ENCODE data around the gene TMEM258. TPM values are rescaled to one million over a fixed set of nuclear protein-coding genes. Genes with fewer than 3 reads are reported as not detected.

TMEM258 gene
- total and polyA plus RNA-seq, 10 of the 15 experiments (the other 5 are each of a cell fraction or from before 2014, with no cell fraction given), result 160 to 840 (median 326) TPM

DNA sequence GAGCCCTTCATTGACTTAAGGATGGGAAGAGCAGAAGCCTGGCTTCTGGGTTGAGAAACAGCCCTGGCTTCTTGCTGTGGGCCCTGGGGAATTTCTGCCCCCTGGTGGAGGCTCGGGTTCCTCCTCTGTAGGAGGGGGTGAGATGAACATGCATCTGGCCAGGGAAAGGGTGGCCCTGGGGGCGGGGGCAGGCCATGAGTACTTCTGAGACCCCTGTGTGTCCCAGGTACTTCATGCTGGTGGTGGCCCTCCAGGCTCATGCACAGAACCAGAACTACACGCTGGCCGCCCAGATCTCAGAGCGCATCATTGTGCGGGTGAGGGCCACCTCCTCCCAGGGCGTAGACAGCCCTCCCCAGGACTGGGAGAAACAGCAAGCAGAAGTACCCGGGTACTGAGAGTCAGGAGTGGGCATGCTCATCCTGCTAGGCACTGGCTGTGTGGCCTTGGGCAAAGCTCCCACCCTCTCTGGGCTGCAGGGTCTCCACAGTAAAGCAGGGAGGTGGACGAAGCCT, 15.8 kb downstream of the TMEM258 start (continued):
- TF ChIP-seq JUNB (IDR thresholded peaks at IDR 0.05), result no peak
- TF ChIP-seq JUND (IDR thresholded peaks at IDR 0.05; ENCODE audit: low read depth, low read length), result no peak
- no peak for TF ChIP-seq MTA2 (IDR thresholded peaks at IDR 0.05; ENCODE audit: low read depth)
- TF ChIP-seq, protein P1, sequence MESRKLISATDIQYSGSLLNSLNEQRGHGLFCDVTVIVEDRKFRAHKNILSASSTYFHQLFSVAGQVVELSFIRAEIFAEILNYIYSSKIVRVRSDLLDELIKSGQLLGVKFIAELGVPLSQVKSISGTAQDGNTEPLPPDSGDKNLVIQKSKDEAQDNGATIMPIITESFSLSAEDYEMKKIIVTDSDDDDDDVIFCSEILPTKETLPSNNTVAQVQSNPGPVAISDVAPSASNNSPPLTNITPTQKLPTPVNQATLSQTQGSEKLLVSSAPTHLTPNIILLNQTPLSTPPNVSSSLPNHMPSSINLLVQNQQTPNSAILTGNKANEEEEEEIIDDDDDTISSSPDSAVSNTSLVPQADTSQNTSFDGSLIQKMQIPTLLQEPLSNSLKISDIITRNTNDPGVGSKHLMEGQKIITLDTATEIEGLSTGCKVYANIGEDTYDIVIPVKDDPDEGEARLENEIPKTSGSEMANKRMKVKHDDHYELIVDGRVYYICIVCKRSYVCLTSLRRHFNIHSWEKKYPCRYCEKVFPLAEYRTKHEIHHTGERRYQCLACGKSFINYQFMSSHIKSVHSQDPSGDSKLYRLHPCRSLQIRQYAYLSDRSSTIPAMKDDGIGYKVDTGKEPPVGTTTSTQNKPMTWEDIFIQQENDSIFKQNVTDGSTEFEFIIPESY (IDR thresholded peaks at IDR 0.05), result no peak
- no peak for TF ChIP-seq EZH2 (IDR thresholded peaks at IDR 0.05; ENCODE audit: borderline replicate concordance, control insufficient read depth, low read depth, low read length)
- TF ChIP-seq SREBF2 (IDR thresholded peaks at IDR 0.05; ENCODE audit: low read length), result no peak
- TF ChIP-seq, protein P2, sequence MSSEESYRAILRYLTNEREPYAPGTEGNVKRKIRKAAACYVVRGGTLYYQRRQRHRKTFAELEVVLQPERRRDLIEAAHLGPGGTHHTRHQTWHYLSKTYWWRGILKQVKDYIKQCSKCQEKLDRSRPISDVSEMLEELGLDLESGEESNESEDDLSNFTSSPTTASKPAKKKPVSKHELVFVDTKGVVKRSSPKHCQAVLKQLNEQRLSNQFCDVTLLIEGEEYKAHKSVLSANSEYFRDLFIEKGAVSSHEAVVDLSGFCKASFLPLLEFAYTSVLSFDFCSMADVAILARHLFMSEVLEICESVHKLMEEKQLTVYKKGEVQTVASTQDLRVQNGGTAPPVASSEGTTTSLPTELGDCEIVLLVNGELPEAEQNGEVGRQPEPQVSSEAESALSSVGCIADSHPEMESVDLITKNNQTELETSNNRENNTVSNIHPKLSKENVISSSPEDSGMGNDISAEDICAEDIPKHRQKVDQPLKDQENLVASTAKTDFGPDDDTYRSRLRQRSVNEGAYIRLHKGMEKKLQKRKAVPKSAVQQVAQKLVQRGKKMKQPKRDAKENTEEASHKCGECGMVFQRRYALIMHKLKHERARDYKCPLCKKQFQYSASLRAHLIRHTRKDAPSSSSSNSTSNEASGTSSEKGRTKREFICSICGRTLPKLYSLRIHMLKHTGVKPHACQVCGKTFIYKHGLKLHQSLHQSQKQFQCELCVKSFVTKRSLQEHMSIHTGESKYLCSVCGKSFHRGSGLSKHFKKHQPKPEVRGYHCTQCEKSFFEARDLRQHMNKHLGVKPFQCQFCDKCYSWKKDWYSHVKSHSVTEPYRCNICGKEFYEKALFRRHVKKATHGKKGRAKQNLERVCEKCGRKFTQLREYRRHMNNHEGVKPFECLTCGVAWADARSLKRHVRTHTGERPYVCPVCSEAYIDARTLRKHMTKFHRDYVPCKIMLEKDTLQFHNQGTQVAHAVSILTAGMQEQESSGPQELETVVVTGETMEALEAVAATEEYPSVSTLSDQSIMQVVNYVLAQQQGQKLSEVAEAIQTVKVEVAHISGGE (CRISPR knock-in tag; IDR thresholded peaks at IDR 0.05), result no peak
- TF ChIP-seq ZNF24 (IDR thresholded peaks at IDR 0.05), result no peak
- no peak for TF ChIP-seq SREBF1 (IDR thresholded peaks at IDR 0.05; ENCODE audit: low read length)
- TF ChIP-seq, protein P3, sequence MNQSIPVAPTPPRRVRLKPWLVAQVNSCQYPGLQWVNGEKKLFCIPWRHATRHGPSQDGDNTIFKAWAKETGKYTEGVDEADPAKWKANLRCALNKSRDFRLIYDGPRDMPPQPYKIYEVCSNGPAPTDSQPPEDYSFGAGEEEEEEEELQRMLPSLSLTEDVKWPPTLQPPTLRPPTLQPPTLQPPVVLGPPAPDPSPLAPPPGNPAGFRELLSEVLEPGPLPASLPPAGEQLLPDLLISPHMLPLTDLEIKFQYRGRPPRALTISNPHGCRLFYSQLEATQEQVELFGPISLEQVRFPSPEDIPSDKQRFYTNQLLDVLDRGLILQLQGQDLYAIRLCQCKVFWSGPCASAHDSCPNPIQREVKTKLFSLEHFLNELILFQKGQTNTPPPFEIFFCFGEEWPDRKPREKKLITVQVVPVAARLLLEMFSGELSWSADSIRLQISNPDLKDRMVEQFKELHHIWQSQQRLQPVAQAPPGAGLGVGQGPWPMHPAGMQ (IDR thresholded peaks at IDR 0.05; ENCODE audit: borderline replicate concordance), result no peak
- TF ChIP-seq, protein P4, sequence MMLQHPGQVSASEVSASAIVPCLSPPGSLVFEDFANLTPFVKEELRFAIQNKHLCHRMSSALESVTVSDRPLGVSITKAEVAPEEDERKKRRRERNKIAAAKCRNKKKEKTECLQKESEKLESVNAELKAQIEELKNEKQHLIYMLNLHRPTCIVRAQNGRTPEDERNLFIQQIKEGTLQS (IDR thresholded peaks at IDR 0.05; ENCODE audit: borderline replicate concordance, extremely low read depth, low read depth, low read length), result no peak
- TF ChIP-seq, protein P5, sequence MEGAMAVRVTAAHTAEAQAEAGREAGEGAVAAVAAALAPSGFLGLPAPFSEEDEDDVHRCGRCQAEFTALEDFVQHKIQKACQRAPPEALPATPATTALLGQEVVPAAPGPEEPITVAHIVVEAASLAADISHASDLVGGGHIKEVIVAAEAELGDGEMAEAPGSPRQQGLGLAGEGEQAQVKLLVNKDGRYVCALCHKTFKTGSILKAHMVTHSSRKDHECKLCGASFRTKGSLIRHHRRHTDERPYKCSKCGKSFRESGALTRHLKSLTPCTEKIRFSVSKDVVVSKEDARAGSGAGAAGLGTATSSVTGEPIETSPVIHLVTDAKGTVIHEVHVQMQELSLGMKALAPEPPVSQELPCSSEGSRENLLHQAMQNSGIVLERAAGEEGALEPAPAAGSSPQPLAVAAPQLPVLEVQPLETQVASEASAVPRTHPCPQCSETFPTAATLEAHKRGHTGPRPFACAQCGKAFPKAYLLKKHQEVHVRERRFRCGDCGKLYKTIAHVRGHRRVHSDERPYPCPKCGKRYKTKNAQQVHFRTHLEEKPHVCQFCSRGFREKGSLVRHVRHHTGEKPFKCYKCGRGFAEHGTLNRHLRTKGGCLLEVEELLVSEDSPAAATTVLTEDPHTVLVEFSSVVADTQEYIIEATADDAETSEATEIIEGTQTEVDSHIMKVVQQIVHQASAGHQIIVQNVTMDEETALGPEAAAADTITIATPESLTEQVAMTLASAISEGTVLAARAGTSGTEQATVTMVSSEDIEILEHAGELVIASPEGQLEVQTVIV (IDR thresholded peaks at IDR 0.05; ENCODE audit: borderline replicate concordance, partially characterized antibody), result no peak
- TF ChIP-seq, protein P6, sequence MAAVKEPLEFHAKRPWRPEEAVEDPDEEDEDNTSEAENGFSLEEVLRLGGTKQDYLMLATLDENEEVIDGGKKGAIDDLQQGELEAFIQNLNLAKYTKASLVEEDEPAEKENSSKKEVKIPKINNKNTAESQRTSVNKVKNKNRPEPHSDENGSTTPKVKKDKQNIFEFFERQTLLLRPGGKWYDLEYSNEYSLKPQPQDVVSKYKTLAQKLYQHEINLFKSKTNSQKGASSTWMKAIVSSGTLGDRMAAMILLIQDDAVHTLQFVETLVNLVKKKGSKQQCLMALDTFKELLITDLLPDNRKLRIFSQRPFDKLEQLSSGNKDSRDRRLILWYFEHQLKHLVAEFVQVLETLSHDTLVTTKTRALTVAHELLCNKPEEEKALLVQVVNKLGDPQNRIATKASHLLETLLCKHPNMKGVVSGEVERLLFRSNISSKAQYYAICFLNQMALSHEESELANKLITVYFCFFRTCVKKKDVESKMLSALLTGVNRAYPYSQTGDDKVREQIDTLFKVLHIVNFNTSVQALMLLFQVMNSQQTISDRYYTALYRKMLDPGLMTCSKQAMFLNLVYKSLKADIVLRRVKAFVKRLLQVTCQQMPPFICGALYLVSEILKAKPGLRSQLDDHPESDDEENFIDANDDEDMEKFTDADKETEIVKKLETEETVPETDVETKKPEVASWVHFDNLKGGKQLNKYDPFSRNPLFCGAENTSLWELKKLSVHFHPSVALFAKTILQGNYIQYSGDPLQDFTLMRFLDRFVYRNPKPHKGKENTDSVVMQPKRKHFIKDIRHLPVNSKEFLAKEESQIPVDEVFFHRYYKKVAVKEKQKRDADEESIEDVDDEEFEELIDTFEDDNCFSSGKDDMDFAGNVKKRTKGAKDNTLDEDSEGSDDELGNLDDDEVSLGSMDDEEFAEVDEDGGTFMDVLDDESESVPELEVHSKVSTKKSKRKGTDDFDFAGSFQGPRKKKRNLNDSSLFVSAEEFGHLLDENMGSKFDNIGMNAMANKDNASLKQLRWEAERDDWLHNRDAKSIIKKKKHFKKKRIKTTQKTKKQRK (IDR thresholded peaks at IDR 0.05; ENCODE audit: low read depth, low read length), result no peak

Data from GM12878 (cell line).